Right ventricle myocardium superior (tissue), 1 donor: ENCODE results near the gene HDAC9. TPM values are rescaled to one million over a fixed set of nuclear protein-coding genes. Genes with fewer than 3 reads are reported as not detected.

ENCODE experiments used
- ATAC-seq: fragments of 200-7000 bp; cut with Tn5 transposase; one replicate; pipeline ENCODE4 v1.9.1; 2020; ENCODE audit warnings: mild to moderate bottlenecking; ENCODE audit not compliant: poor library complexity
- DNase-seq: peaks from one replicate; pipeline ENCODE4 v3.0.0-alpha.2; 2020
- intact Hi-C: fragments of 100-400 bp; cut with DNase I; formaldehyde crosslinking; loops from one replicate; pipeline ENCODE4 v1.11.2; 2022
- total RNA-seq: library from RNA; stranded (reverse); fragmentation: NEBNext Ultra II Directional; extraction: Animal tissue kit (Norgen Biotek cat#: 25700); gene quantifications from one replicate; pipeline ENCODE4 v1.2.1, GENCODE V29; 2021
- donor health status: DM: no; HTN: yes; CAD: no; lungs with severe emphysema.

HDAC9 gene
- total RNA-seq, 1 donor from 2014 or later: 22.8 TPM

- no peak for ATAC-seq
- intact Hi-C loops: no loop called here
- no peak for DNase-seq
Measured at GRCh38 chr7:18624459-18624858, 128.9 kb downstream of the HDAC9 start.

DNA sequence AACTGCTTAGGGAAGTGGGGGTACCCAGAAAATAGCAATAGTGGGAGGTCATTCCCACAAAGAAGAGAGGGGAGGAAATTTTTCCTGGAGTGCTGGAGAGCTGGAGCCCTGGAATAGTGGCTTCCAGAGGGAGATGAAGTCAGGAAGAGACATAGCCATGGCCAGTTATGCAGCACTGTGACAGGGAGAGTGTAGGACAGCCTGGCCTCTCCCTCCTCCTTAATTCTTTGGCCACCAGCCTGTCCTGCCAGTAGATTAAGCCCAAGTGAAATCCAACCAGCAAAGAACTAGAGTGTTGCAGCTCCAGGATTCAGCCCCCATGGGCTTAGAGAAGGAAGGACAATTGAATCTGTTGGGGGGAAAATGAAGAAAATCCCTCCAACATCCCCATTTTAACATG lies 130.5 kb downstream of the HDAC9 start:
- DNase-seq: no peak
- intact Hi-C loops: no loop called here
- peak; percentile 55 for ATAC-seq

- ATAC-seq (no peak), DNase-seq (no peak)
- intact Hi-C loops: no loop called here
Measured at GRCh38 chr7:18626717-18627116, 131.2 kb downstream of the HDAC9 start.

DNA sequence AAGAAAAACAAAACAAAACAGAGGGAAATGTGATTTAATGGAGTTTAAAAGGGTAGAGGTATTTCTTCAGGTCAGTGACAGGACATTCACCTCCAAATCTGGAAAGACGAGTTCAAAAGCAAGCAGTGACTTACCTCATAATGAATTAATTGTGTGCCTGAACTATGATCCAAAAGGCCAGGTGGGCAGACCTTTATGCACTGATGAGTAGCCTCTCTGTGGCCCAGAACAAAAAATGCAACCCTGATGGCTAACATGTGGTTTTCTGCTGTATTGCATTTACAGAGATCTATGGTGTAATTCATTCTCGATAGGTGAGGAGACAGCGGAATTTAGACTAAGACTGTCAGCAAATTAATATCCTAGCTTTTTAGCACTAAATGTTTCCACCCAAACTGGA lies 142.0 kb downstream of the HDAC9 start:
- ATAC-seq (no peak), DNase-seq (no peak)
- intact Hi-C loops: no loop called here

DNA sequence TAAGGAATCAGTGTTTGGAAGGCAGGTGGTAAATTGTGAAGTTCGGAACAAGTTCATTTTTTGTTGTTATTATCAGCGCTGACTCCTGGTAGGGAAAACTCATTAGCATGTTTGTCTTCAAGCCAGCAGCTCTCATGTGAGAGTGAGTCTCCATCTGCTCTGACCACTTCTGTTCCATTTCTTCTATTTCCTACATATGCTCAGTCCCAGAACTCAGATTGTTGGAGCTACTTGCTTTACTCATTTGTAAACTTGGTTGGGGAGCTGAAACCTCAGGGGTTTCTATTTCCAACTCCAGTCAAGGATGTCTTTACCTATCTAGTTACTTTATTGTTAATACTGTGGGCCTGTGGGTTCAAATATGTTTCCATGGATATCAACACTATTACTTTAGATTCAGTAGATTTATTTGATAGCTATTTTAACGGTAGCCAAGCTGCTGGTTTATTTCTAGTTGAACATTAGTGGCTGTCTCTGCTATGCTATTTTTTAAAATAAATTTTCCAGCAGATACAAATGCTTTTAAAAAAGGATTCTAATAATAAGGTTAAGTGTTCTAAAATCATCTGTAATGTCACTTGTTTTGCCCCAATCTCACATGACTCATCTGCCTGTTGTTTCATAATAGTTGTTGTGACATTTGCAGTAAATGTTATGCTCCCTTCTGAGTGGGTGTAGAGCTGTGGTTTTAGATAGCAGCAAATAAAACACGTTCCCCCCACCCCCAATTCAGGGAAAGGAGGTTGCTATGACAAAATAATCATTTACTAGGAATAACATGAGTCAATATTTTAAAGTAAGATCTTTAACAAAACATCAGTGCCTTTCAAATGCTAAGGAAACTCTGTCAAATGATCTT lies 143.3 kb downstream of the HDAC9 start:
- intact Hi-C loops: no loop called here
- no peak for DNase-seq
- peak; percentile 58 for ATAC-seq

DNA sequence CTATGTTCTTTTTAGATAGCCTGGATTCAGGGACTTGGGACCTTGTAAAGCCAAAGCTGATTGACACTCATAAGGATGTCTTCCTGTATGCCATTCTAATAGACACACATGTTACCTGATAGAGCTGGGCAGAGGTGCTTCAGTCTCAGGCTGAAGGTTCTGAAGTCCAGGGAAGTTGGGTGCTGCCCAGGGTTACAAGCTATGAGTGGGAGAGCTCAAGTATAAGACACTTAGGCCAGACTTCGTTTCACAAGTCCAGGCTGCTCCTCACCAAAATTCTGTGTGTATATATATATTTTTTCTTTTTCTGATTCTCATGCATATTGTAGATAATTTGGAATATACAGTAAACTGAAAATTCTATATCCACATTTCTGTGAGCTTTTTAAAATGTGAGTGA lies 144.2 kb downstream of the HDAC9 start:
- intact Hi-C loops: no loop called here
- ATAC-seq: no peak
- no peak for DNase-seq

DNA sequence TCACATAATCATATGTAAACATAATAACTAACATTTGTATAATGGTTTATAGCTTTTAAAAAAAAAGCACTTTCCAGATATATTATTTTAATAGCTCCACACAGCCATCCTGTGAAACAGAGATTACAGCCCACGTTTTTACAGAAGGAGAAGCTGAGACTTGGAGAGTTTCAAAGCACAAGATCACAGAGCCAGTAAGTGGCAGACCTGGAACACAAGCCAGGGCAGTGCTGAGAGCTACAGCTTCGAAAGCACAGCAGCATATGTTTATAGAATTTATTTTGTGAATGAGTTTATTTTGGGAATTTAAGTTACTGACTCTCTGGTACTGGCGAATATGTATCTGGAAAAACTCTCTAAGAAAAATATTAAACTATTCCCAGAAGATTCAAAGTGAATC lies 149.4 kb downstream of the HDAC9 start:
- intact Hi-C loops: no loop called here
- no peak for DNase-seq
- no peak for ATAC-seq

- DNase-seq: no peak
- intact Hi-C loops: no loop called here
- no peak for ATAC-seq
Measured at GRCh38 chr7:18647582-18647981, 152.0 kb downstream of the HDAC9 start.

- intact Hi-C loops: no loop called here
- ATAC-seq (no peak), DNase-seq (no peak)
Measured at GRCh38 chr7:18648849-18649758, 153.6 kb downstream of the HDAC9 start.

DNA sequence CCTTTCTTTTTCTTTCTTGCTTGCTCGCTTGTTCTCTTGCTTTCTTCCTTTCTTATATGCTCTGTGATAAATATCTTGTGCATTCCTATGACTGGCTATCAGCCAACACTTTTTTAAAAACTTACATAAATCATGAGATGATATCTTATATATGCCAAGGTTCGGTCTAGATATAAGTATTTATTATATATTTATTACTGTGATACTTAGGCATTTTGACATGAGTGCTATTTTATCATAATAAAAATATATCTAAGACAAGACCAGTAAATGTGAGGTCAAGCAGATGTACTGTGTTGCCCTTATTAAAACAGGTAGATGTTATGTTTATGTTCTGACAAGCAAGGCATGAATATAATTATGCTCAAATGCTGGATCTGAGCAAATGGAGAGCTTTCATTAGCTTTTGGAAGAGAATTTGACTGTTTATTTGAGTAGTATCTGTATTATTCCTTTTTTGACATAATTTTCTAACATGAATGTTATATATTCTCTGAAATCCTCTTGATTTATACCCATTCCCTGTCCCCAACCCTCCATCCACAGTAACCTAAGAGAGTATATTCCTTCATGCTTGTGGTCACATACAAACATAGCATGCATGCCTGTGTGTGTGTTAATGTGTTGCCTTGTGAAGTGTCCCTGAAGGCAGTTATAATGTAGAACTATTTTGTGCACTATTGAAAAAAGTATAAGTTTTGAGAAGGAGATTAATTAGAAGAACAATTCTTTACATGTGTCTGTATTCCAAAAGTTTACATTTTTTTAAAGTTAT lies 158.0 kb downstream of the HDAC9 start:
- intact Hi-C loops: no loop called here
- no peak for DNase-seq
- no peak for ATAC-seq

- intact Hi-C loops: no loop called here
- DNase-seq (no peak), ATAC-seq (no peak)
Measured at GRCh38 chr7:18654709-18655108, 159.2 kb downstream of the HDAC9 start.

- DNase-seq (no peak), ATAC-seq (no peak)
- intact Hi-C loops: no loop called here
Measured at GRCh38 chr7:18655506-18655905, 160.0 kb downstream of the HDAC9 start.

- intact Hi-C loops: no loop called here
- DNase-seq: no peak
- ATAC-seq: no peak
Measured at GRCh38 chr7:18655912-18656311, 160.4 kb downstream of the HDAC9 start.

GRCh38 chr7:18656362-18656761 lies 160.8 kb downstream of the HDAC9 start:
- ATAC-seq (no peak), DNase-seq (no peak)
- intact Hi-C loops: no loop called here

DNA sequence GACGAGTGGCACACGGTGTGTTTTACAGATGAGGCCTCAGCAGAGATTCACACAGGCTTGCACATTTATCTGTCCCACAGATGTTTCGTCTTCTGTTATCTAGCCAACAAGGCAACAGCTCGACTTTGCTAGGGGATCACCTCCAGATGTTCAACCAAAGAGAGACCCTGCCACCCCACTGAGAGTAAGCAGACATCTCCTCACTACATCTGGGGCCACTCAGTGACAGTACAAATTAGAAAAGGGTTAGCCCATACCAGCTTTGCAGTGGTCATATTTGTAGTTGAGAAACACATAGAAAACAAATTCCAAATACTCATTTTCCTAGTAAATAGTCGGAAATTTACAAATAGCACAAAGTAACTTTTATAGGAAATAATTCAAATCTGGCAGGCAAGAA lies 164.2 kb downstream of the HDAC9 start:
- ATAC-seq: no peak
- no peak for DNase-seq
- intact Hi-C loops: loop anchor here (10.0 kb wide), 1 partner anchor 65 kb away; no protein-coding TSS in a partner anchor

- DNase-seq: peak; percentile 45
Measured at GRCh38 chr7:18663321-18663720, 167.8 kb downstream of the HDAC9 start.

DNA sequence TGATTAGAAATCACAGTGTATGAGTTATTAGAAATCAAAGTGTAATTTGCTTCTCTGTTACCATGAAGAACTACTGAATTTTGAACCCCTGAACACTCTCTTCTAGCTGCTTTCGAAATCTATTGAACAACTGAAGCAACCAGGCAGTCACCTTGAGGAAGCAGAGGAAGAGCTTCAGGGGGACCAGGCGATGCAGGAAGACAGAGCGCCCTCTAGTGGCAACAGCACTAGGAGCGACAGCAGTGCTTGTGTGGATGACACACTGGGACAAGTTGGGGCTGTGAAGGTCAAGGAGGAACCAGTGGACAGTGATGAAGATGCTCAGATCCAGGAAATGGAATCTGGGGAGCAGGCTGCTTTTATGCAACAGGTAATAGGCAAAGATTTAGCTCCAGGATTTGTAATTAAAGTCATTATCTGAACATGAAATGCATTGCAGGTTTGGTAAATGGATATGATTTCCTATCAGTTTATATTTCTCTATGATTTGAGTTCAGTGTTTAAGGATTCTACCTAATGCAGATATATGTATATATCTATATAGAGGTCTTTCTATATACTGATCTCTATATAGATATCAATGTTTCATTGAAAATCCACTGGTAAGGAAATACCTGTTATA lies 170.7 kb downstream of the HDAC9 start:
- ATAC-seq (peak; percentile 93), DNase-seq (peak; percentile 86)
- intact Hi-C loops: loop anchor here (5.0 to 10.0 kb wide), 2 partner anchors 71 to 314 kb away; no protein-coding TSS in a partner anchor

More at GRCh38 chr7:18663321-18663720, 167.8 kb downstream of the HDAC9 start:
- no peak for ATAC-seq
- intact Hi-C loops: loop anchor here (10.0 kb wide), 1 partner anchor 69 kb away; no protein-coding TSS in a partner anchor

GRCh38 chr7:18667466-18667865 lies 171.9 kb downstream of the HDAC9 start:
- ATAC-seq (peak; percentile 50), DNase-seq (no peak)
- intact Hi-C loops: loop anchor here (5.0 to 10.0 kb wide), 2 partner anchors 73 to 315 kb away; no protein-coding TSS in a partner anchor
